Natural killer cell (primary cell): ENCODE data around the gene CACNA1S. TPM values are rescaled to one million over a fixed set of nuclear protein-coding genes. Genes with fewer than 3 reads are reported as not detected.
A peak's percentile ranks its signal among the peaks of the same experiment; 100 is the strongest.

Experiments used
- ATAC-seq, 3 donors: fragments of 150-1000 bp in 2 of 3; fragments of 200-7000 bp in 1 of 3; cut with Tn5 transposase; 1 replicate in 1 of 3; 2 replicates in 2 of 3; pipeline ENCODE4 v1.10.0; 2021; ENCODE audit warnings: mild to moderate bottlenecking in 2 of 3, moderate library complexity in 2 of 3
- DNase-seq, 2 donors: peaks; one replicate each; pipeline versions ENCODE4 v3.0.0 to v3.0.0-alpha.2; 2013 to 2021; ENCODE audit warnings: mixed read lengths in 1 of 2
- H3K27ac ChIP-seq: one replicate; pipeline ENCODE4 v1.5.1; 2013; ENCODE audit warnings: mild to moderate bottlenecking, low read length
- H3K27me3 ChIP-seq: one replicate; pipeline ENCODE4 v1.6.1; 2013; ENCODE audit warnings: low read length; ENCODE audit not compliant: control insufficient read depth, insufficient read depth
- H3K36me3 ChIP-seq: one replicate; pipeline ENCODE4 v1.6.1; 2013; ENCODE audit warnings: low read length; ENCODE audit not compliant: control insufficient read depth, insufficient read depth
- H3K4me1 ChIP-seq: one replicate; pipeline ENCODE4 v1.6.1; 2013; ENCODE audit warnings: low read length; ENCODE audit not compliant: control insufficient read depth, insufficient read depth
- H3K4me3 ChIP-seq: one replicate; pipeline ENCODE4 v1.5.1; 2013; ENCODE audit warnings: low read length
- H3K9me3 ChIP-seq: one replicate; pipeline ENCODE4 v1.6.1; 2013; ENCODE audit warnings: low read length; ENCODE audit not compliant: control insufficient read depth, insufficient read depth
- H3K27ac Mint-ChIP-seq, 2 donors: one replicate each; pipeline ENCODE4 v1.8.0; 2022; ENCODE audit warnings: mild to moderate bottlenecking in 2 of 2, mixed read lengths in 2 of 2, moderate library complexity in 1 of 2
- H3K27me3 Mint-ChIP-seq, 2 donors: one replicate each; pipeline ENCODE4 v1.8.0; 2022; ENCODE audit warnings: low read depth in 2 of 2, mixed read lengths in 2 of 2
- H3K36me3 Mint-ChIP-seq: one replicate; pipeline ENCODE4 v1.8.0; 2022; ENCODE audit warnings: mixed read lengths
- H3K4me1 Mint-ChIP-seq, 2 donors: one replicate each; pipeline ENCODE4 v1.8.0; 2022; ENCODE audit warnings: mixed read lengths in 2 of 2
- H3K4me3 Mint-ChIP-seq: one replicate; pipeline ENCODE4 v1.8.0; 2022; ENCODE audit warnings: mild to moderate bottlenecking, moderate library complexity, mixed read lengths
- H3K9me3 Mint-ChIP-seq, 2 donors: one replicate each; pipeline ENCODE4 v1.8.0; 2022; ENCODE audit warnings: mixed read lengths in 2 of 2
- CTCF ChIP-seq: fragments of 200-600 bp; IDR thresholded peaks from one replicate; pipeline ENCODE4 v1.8.0; 2022; ENCODE audit warnings: antibody characterized with exemption
- whole genome bisulfite sequencing: methylation state at CpG from one replicate; pipeline ENCODE4 v1.1.7; 2013; ENCODE audit warnings: missing lambda C conversion rate; ENCODE audit not compliant: insufficient coverage; 5-methylcytosine and 5-hydroxymethylcytosine counted together
- intact Hi-C: fragments of 100-400 bp; cut with micrococcal nuclease; formaldehyde crosslinking; loops from one replicate; pipeline ENCODE4 v1.14.2; 2022
- total RNA-seq, 4 donors: library from RNA; stranded (reverse); fragments of 120-200 nt in 1 of 4; gene quantifications; one replicate each; pipeline versions ENCODE4 v1.2.3 to v1.2.4, GENCODE V29; 2013 to 2022

CACNA1S gene
- total RNA-seq, 3 donors from 2014 or later (not counting 1 experiment from before 2014, with no cell fraction given), result not detected

DNA sequence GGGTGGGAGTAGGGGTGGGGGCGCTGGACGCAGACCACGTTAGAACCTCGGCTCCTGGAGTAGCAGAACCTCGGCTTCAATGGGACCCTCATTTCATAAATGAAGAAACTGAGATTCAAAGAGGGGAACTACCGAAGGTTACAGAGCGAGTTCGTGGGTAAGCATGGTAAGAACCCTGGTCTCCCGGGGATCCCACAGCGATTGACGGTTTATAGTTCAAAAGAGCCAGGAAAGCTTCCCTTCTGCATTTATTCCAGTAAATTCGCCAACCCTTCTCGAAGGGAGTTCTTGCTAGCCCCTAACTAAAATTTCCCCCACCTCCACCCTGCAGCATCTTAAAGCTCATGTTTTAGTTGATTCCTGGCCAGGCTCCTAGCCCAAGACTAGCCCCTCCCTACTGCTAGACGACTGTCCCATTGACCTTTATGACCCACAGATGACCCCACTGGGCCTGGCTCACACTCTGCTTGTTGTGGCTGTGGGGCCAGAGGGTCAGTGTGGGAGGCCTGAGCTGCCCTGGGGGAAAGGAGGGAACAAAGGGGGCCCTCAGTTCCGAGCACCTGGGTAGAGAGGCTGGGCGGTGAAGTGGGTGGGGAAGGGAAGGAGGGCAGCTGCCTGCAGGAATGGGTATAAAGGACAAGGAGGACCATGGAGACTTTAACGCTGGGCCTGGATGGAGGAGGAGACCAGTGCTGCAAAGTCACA lies 88.2 kb downstream of the CACNA1S start:
- Mint-ChIP-seq H3K36me3 (no peaks in the 10 kb centered on the region), H3K9me3 (no peaks in the 10 kb centered on the region)
- peaks cover 63% of the 10 kb centered on the region for H3K4me1 ChIP-seq

DNA sequence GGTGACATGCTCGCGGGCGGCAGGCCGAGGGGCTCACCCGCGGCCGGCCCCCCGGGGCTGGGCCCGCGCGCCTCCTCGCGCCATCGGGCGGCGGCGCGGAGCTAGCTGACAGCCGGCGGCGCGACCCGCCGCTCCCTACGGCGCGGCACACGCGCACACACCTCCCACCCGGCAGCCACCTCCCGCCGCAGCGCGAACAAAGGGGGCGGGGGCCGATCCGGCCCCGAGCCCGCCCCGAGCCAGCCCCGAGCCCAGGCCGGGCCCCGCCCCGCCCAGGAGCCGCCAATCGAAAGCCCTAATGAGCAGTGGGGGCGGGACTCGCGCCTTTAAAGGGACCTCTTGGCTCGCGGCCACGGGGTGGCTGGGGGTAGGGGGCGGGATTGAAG lies 88.7 kb downstream of the CACNA1S start, which contains the start of gene KIF21B:
KIF21B (minus strand) TSS at position 198 of the 386 bp plus-strand sequence. CDS start 331 bp downstream, outside the sequence.
- Mint-ChIP-seq H3K36me3 (no peaks in the 10 kb centered on the region), H3K4me1 (peaks cover 49 to 61% of the 10 kb centered on the region in 2 donors), H3K27me3 (no peaks in the 10 kb centered on the region), H3K9me3 (no peaks in the 10 kb centered on the region), H3K4me3 (peak within 1 kb of the TSS; percentile 98), H3K27ac (peak within 1 kb of the TSS; percentile 98 to 99)
- no peaks in the 10 kb centered on the region for H3K9me3 ChIP-seq
- TF ChIP-seq CTCF, result no peak
- peak within 1 kb of the TSS; percentile 80 for H3K27ac ChIP-seq
- intact Hi-C loops, result loop anchor here (1.0 to 5.0 kb wide), 2 partner anchors 136 to 403 kb away; partner anchors contain the start of gene KIF14
- under 1% methylated on average over 46 of the region's 53 CpGs for WGBS
- H3K4me3 ChIP-seq, result peak within 1 kb of the TSS; percentile 68
- no peaks in the 10 kb centered on the region for H3K27me3 ChIP-seq
- ATAC-seq (peak; percentile 81 to 94 (median 84)), DNase-seq (peak; percentile 93 to 94)
- no peaks in the 10 kb centered on the region for H3K36me3 ChIP-seq
- peaks cover 69% of the 10 kb centered on the region for H3K4me1 ChIP-seq

More for the DNA sequence above, 88.2 kb downstream of the CACNA1S start:
- intact Hi-C loops, result loop anchor here (1.0 to 5.0 kb wide), 2 partner anchors 137 to 404 kb away; partner anchors contain the start of gene KIF14
- TF ChIP-seq CTCF, result no peak
- no peak for DNase-seq
- no peaks in the 10 kb centered on the region for H3K27me3 ChIP-seq
- Mint-ChIP-seq H3K27me3 (no peaks in the 10 kb centered on the region), H3K27ac (peak overlapping the region; percentile 9 to 98), H3K4me1 (peaks cover 45 to 57% of the 10 kb centered on the region in 2 donors), H3K4me3 (peak overlapping the region; percentile 37)
- H3K27ac ChIP-seq, result peak overlapping the region; percentile 47
- H3K36me3 ChIP-seq, result no peaks in the 10 kb centered on the region
- no peaks in the 10 kb centered on the region for H3K9me3 ChIP-seq
- ATAC-seq, result no peak
- H3K4me3 ChIP-seq, result peak overlapping the region; percentile 9
- 35% methylated on average over 16 of the region's 17 CpGs for WGBS

DNA sequence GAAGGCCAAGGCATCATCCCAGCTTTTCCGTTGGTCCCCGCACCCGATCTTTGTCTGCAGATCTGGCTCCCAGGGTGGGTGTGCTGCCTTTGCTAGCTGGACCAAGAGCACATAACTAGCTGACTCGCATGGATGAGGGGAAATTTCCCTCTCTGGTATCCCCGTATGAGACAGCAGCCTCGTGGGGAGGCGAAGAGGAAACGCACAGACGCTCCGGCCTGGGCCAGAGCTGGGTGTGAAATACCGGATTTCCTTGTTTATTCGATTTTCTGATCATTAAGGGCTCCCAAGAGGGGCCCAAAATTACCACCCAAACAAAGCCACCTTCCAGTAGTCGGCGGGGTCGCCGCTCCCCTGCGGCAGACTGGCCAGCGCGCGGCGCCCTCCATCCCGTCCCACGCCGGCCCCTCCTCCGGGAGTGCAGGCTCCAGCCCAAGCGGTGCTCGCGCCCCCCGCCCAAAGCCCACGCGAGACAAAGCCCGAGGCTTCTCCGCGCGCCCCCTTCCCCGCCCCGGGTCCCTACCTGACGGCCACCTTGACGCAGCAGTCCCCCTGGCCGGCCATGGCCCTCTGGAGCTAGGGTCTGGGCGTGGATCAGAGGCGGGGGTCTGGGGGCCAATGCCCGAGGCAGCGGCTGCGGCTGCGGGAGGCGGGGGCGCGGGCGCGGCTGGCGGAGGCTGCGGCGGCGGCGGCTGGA lies 89.3 kb downstream of the CACNA1S start:
- Histone ChIP-seq H3K27me3 (no peaks in the 10 kb centered on the region), H3K27ac (peak overlapping the region; percentile 80), H3K4me1 (peaks cover 74% of the 10 kb centered on the region), H3K4me3 (peak overlapping the region; percentile 68), H3K36me3 (no peaks in the 10 kb centered on the region), H3K9me3 (no peaks in the 10 kb centered on the region)
- Mint-ChIP-seq H3K36me3 (no peaks in the 10 kb centered on the region), H3K9me3 (no peaks in the 10 kb centered on the region), H3K27me3 (no peaks in the 10 kb centered on the region), H3K4me3 (peak overlapping the region; percentile 98), H3K27ac (peak overlapping the region; percentile 98 to 99), H3K4me1 (peaks cover 54 to 66% of the 10 kb centered on the region in 2 donors)
- no peak for TF ChIP-seq CTCF
- WGBS, result 3% methylated on average over 56 of the region's 56 CpGs
- intact Hi-C loops, result loop anchor here (1.0 to 5.0 kb wide), 2 partner anchors 136 to 403 kb away; partner anchors contain the start of gene KIF14
- DNase-seq (peak; percentile 52 to 74), ATAC-seq (peak; percentile 22 to 43 (median 25))
